ENCODE measurements around the gene EFCAB9.
"Not testable (repeated sequence)": the region's sequence is repeated elsewhere in the genome, so short reads cannot be mapped to it uniquely, and the experiment has no call there.

The EFCAB9 gene

GRCh38 chr5:172193872-172194271, at the start of gene EFCAB9:
Gene EFCAB9 (plus strand): TSS chr5:172194172. CDS start chr5:172194173, 1 bp downstream.
- DNase-seq (ENCODE audit: low read depth) = no peak

GRCh38 chr5:172144291-172144815, 49.6 kb upstream of the EFCAB9 start:
- no peak for DNase-seq (ENCODE audit: low read depth)

GRCh38 chr5:172144931-172145869, 48.8 kb upstream of the EFCAB9 start:
- DNase-seq (ENCODE audit: low read depth) = no peak

- no peak for DNase-seq (ENCODE audit: low read depth)
Observed at GRCh38 chr5:172145870-172146747, 47.9 kb upstream of the EFCAB9 start.

GRCh38 chr5:172146748-172147092, 47.3 kb upstream of the EFCAB9 start:
- DNase-seq (ENCODE audit: low read depth) = no peak

- DNase-seq (ENCODE audit: low read depth) = no peak
Observed at GRCh38 chr5:172147857-172148256, 46.1 kb upstream of the EFCAB9 start.

GRCh38 chr5:172148381-172148780, 45.6 kb upstream of the EFCAB9 start:
- DNase-seq (ENCODE audit: low read depth) = no peak

GRCh38 chr5:172149073-172149472, 44.9 kb upstream of the EFCAB9 start:
- DNase-seq (ENCODE audit: low read depth) = peak; percentile 80

GRCh38 chr5:172149481-172149880, 44.5 kb upstream of the EFCAB9 start:
- DNase-seq (ENCODE audit: low read depth) = not testable (repeated sequence)

GRCh38 chr5:172150514-172151425, 43.2 kb upstream of the EFCAB9 start:
- no peak for DNase-seq (ENCODE audit: low read depth)

- DNase-seq (ENCODE audit: low read depth) = no peak
Observed at GRCh38 chr5:172151661-172152210, 42.2 kb upstream of the EFCAB9 start.

- no peak for DNase-seq (ENCODE audit: low read depth)
Observed at GRCh38 chr5:172153695-172154094, 40.3 kb upstream of the EFCAB9 start.

- DNase-seq (ENCODE audit: low read depth) = not testable (repeated sequence)
Observed at GRCh38 chr5:172155101-172155500, 38.9 kb upstream of the EFCAB9 start.

- no peak for DNase-seq (ENCODE audit: low read depth)
Observed at GRCh38 chr5:172156541-172156994, 37.4 kb upstream of the EFCAB9 start.

- DNase-seq (ENCODE audit: low read depth) = no peak
Observed at GRCh38 chr5:172159016-172159415, 35.0 kb upstream of the EFCAB9 start.

GRCh38 chr5:172160506-172160905, 33.5 kb upstream of the EFCAB9 start:
- no peak for DNase-seq (ENCODE audit: low read depth)

- peak; percentile 35 for DNase-seq (ENCODE audit: low read depth)
Observed at GRCh38 chr5:172162323-172162986, 31.5 kb upstream of the EFCAB9 start.

- DNase-seq (ENCODE audit: low read depth) = no peak
Observed at GRCh38 chr5:172162987-172163343, 31.0 kb upstream of the EFCAB9 start.

GRCh38 chr5:172163346-172163745, 30.6 kb upstream of the EFCAB9 start:
- DNase-seq (ENCODE audit: low read depth) = no peak

GRCh38 chr5:172164769-172165212, 29.2 kb upstream of the EFCAB9 start:
- no peak for DNase-seq (ENCODE audit: low read depth)

GRCh38 chr5:172165465-172165864, 28.5 kb upstream of the EFCAB9 start:
- no peak for DNase-seq (ENCODE audit: low read depth)
